K562 (cell line): ENCODE results near the gene MALAT1. TPM values are rescaled to one million over a fixed set of nuclear protein-coding genes. Genes with fewer than 3 reads are reported as not detected.

Experiments
- ATAC-seq: fragments of 200-7000 bp; cut with Tn5 transposase; 3 replicates; pipeline ENCODE4 v1.9.1; 2020; ENCODE audit warnings: moderate library complexity
- BruUV-seq: library from RNA; stranded (reverse); fragments of 400-500 nt; replicated peaks from 2 replicates; lab custom pipeline; 2021; lab: Mats Ljungman, UMichigan
- CTCF ChIA-PET: fragments of 300-600 bp; formaldehyde crosslinking; extraction: SDS; loops from one replicate; lab custom pipeline; 2021; ENCODE audit warnings: low intra/inter-chr PET ratio; lab: Yijun Ruan, JAX
- POLR2A ChIA-PET: fragments of 300-600, 350-650 bp; sonication (Branson Sonifier 250); formaldehyde crosslinking; extraction: SDS; loops from one replicate; lab custom pipeline; 2021; ENCODE audit warnings: antibody characterized with exemption, inconsistent platforms; lab: Yijun Ruan, JAX
- DNase-seq, 4 experiments: peaks; one replicate each; pipeline versions ENCODE4 v3.0.0 to v3.0.0-alpha.2; 2011 to 2018; ENCODE audit warnings: low spot score in 3 of 4, mixed read lengths in 3 of 4; ENCODE audit errors: extremely low read depth in 1 of 4
- FAIRE-seq: peaks from 2 replicates; lab custom pipeline; 2011; peaks lifted over from hg19 to GRCh38; lab: Jason Lieb, UNC
- H2AFZ ChIP-seq: 2 replicates; pipeline ENCODE4 v1.6.0; 2011; ENCODE audit warnings: low read depth, low read length, control low read depth, inconsistent platforms
- H3K27ac ChIP-seq: fragments of 200-600 bp; 3 replicates; pipeline ENCODE4 v1.8.0; 2011; ENCODE audit warnings: low read depth, mild to moderate bottlenecking, control low read depth, inconsistent platforms, low read length, moderate library complexity, mixed read lengths; ENCODE audit errors: extremely low read depth
- H3K27me3 ChIP-seq, 2 experiments: fragments of 300-600 bp in 1 of 2; 2 replicates in 1 of 2; 3 replicates in 1 of 2; pipeline versions ENCODE4 v1.6.0 to v1.8.0; 2011; ENCODE audit warnings: inconsistent platforms in 2 of 2, low read length in 2 of 2, mild to moderate bottlenecking in 1 of 2, mixed read lengths in 1 of 2, moderate library complexity in 1 of 2; ENCODE audit not compliant: control insufficient read depth in 2 of 2, insufficient read depth in 2 of 2
- H3K36me3 ChIP-seq: fragments of 300-600 bp; 3 replicates; pipeline ENCODE4 v1.8.0; 2011; ENCODE audit warnings: mild to moderate bottlenecking, low read length, inconsistent platforms; ENCODE audit not compliant: control insufficient read depth, insufficient read depth
- H3K4me1 ChIP-seq, 2 experiments: fragments of 200-600 bp in 1 of 2; replicated peaks in 1 of 2; 2 replicates in 1 of 2; 3 replicates in 1 of 2; pipeline versions ENCODE4 v1.5.1 to v1.8.0; 2011; ENCODE audit warnings: inconsistent platforms in 2 of 2, low read length in 2 of 2, mild to moderate bottlenecking in 1 of 2, mixed read lengths in 1 of 2, moderate library complexity in 1 of 2; ENCODE audit not compliant: control insufficient read depth in 2 of 2, insufficient read depth in 2 of 2
- H3K4me2 ChIP-seq: 2 replicates; pipeline ENCODE4 v1.6.1; 2011; ENCODE audit warnings: low read length, control low read depth, inconsistent platforms, mixed read lengths; ENCODE audit not compliant: insufficient read depth
- H3K4me3 ChIP-seq: fragments of 200-600 bp; sonication (generic), shearing (Covaris generic); 2 replicates; pipeline ENCODE4 v1.5.1; 2016; ENCODE audit warnings: control low read depth, inconsistent platforms
- H3K79me2 ChIP-seq: fragments of 200-600 bp; 3 replicates; pipeline ENCODE4 v1.8.0; 2011; ENCODE audit warnings: low read length, inconsistent platforms; ENCODE audit not compliant: control insufficient read depth, insufficient read depth
- H3K9ac ChIP-seq, 2 experiments: 2 replicates each; pipeline versions ENCODE4 v1.6.0 to v1.6.1; 2011; ENCODE audit warnings: low read depth in 2 of 2, low read length in 2 of 2, control low read depth in 1 of 2, inconsistent platforms in 1 of 2, mild to moderate bottlenecking in 1 of 2, mixed read lengths in 1 of 2; ENCODE audit not compliant: insufficient read depth in 1 of 2
- H3K9me1 ChIP-seq: one replicate; pipeline ENCODE4 v1.6.0; 2011; ENCODE audit warnings: inconsistent platforms, mild to moderate bottlenecking, low read length, moderate library complexity; ENCODE audit not compliant: control insufficient read depth, insufficient read depth
- H3K9me3 ChIP-seq: replicated peaks from 2 replicates; pipeline ENCODE4 v1.5.1; 2011; ENCODE audit warnings: low read depth, low read length, inconsistent platforms; ENCODE audit not compliant: control insufficient read depth, insufficient read depth
- H4K20me1 ChIP-seq: replicated peaks from 2 replicates; pipeline ENCODE4 v1.6.1; 2011; ENCODE audit warnings: low read length, inconsistent platforms, mixed read lengths; ENCODE audit not compliant: control insufficient read depth, insufficient read depth
- CAMTA2 ChIP-seq: fragments of 250-450 bp; sonication (Bioruptor Pico); conservative IDR thresholded peaks from 2 replicates; pipeline ENCODE4 v1.5.1; 2022
- EHMT2 ChIP-seq: fragments of 450-650 bp; IDR thresholded peaks from 2 replicates; pipeline ENCODE4 v1.6.1; 2018; ENCODE audit warnings: antibody characterized with exemption
- FOXJ2 ChIP-seq: fragments of 200-800 bp; sonication (Bioruptor generic); IDR thresholded peaks from 2 replicates; pipeline ENCODE4 v1.6.1; 2016; ENCODE audit warnings: missing genetic modification characterization, missing compliant biosample characterization
- FOXK2 ChIP-seq, 2 experiments: fragments of 450-650 bp; IDR thresholded peaks in 1 of 2; conservative IDR thresholded peaks in 1 of 2; 2 replicates each; pipeline ENCODE4 v1.6.1; 2016; ENCODE audit warnings: low read depth in 2 of 2, mild to moderate bottlenecking in 1 of 2
- FOXM1 ChIP-seq, 2 experiments: fragments of 450-650 bp in 1 of 2; sonication (generic) in 1 of 2; formaldehyde crosslinking in 1 of 2; IDR thresholded peaks; 2 replicates each; pipeline versions ENCODE4 v1.6.1 to v1.9.0; 2017 to 2022; ENCODE audit warnings: low read depth in 2 of 2, mild to moderate bottlenecking in 2 of 2, missing genetic modification reagents in 1 of 2, moderate library complexity in 1 of 2
- GTF2E2 ChIP-seq: fragments of 200-800 bp; sonication (Bioruptor generic); IDR thresholded peaks from 2 replicates; pipeline ENCODE4 v1.6.1; 2016; ENCODE audit warnings: missing genetic modification characterization, missing compliant biosample characterization
- MITF ChIP-seq: IDR thresholded peaks from 2 replicates; pipeline ENCODE4 v1.6.1; 2014; ENCODE audit warnings: antibody characterized with exemption
- MTA1 ChIP-seq: fragments of 450-650 bp; IDR thresholded peaks from 2 replicates; pipeline ENCODE4 v1.6.1; 2017; ENCODE audit warnings: borderline replicate concordance
- PHB ChIP-seq: fragments of 250-450 bp; sonication (Bioruptor Pico); IDR thresholded peaks from 2 replicates; pipeline ENCODE4 v1.5.0; 2021
- SIRT6 ChIP-seq: IDR thresholded peaks from one replicate; pipeline ENCODE4 v1.6.1; 2012; ENCODE audit warnings: low read depth, mild to moderate bottlenecking, control low read depth, inconsistent platforms, low read length, moderate library complexity
- SMC3 ChIP-seq: conservative IDR thresholded peaks from 2 replicates; pipeline ENCODE4 v1.6.1; 2011; ENCODE audit warnings: low read depth, low read length, improper control_type of control experiment; ENCODE audit not compliant: insufficient read depth
- ZKSCAN1 ChIP-seq: fragments of 150-350 bp; IDR thresholded peaks from 2 replicates; pipeline ENCODE4 v1.6.1; 2016; ENCODE audit warnings: low read depth, low read length
- ZNF184 ChIP-seq: sonication (generic); formaldehyde crosslinking; IDR thresholded peaks from 2 replicates; pipeline ENCODE4 v1.5.0; 2020; ENCODE audit warnings: missing genetic modification reagents
- ZNF518B ChIP-seq: fragments of 250-450 bp; sonication (Bioruptor Pico); IDR thresholded peaks from 2 replicates; pipeline ENCODE4 v1.5.0; 2021; ENCODE audit warnings: mild to moderate bottlenecking, moderate library complexity
- ZNF77 ChIP-seq: fragments of 250-450 bp; sonication (Bioruptor Pico); IDR thresholded peaks from 2 replicates; pipeline ENCODE4 v1.5.0; 2020
- WGBS: fragments of 100-300 bp; shearing (Covaris generic); methylation state at CpG from one replicate; pipeline ENCODE4 v1.1.6; 2016; ENCODE audit warnings: low coverage, mixed read lengths; ENCODE audit not compliant: insufficient coverage; ENCODE audit errors: missing lambda C conversion rate; 5-methylcytosine and 5-hydroxymethylcytosine counted together
- in situ Hi-C: fragments of 300-500 bp; cut with MboI; formaldehyde crosslinking; loops from 4 replicates; pipeline ENCODE4 v1.15.0; 2018; ENCODE audit warnings: inconsistent platforms, mixed read lengths
- intact Hi-C: fragments of 100-400 bp; cut with micrococcal nuclease; formaldehyde crosslinking; loops from 2 replicates; pipeline ENCODE4 v1.14.2; 2022
- polyA plus RNA-seq, 8 experiments: library from polyadenylated mRNA; depleted of rRNA in 4 of 8; stranded (reverse) in 5 of 8; unstranded in 3 of 8; fragments of >200 nt; fragmentation: Nextera tagmentation in 2 of 8; fragmentation: Illumina TruSeq in 1 of 8; extraction: Ambion mirVana in 2 of 8; extraction: Trizol in 1 of 8; gene quantifications; 2 replicates each; pipeline versions ENCODE4 v1.2.1 to v1.2.3, GENCODE V29; 2011 to 2014; ENCODE audit warnings: inconsistent platforms in 1 of 8, missing spikeins in 1 of 8
- total RNA-seq, 7 experiments: library from RNA; depleted of rRNA in 6 of 7; stranded (reverse); fragments of >200 nt in 6 of 7; fragmentation: Illumina TruSeq in 2 of 7; extraction: Trizol in 2 of 7; gene quantifications; 2 replicates each; pipeline versions ENCODE4 v1.2.1 to v1.2.3, GENCODE V29; 2011 to 2021; ENCODE audit warnings: low replicate concordance in 1 of 7

MALAT1 gene
- total and polyA plus RNA-seq, 9 of the 15 experiments (the other 6 are each of a cell fraction or from before 2014, with no cell fraction given) = 363 to 8,715 (median 2,351) TPM

GRCh38 chr11:65487467-65488272 is 11.2 kb upstream of the MALAT1 start:
- H3K4me1 ChIP-seq = peaks cover 69 to 75% of the 10 kb centered on the region in 2 experiments
- in situ Hi-C loops (no loop called here), intact Hi-C loops (no loop called here)
- peaks cover 19% of the 10 kb centered on the region for H3K79me2 ChIP-seq
- CTCF ChIA-PET = no interaction called here
- BruUV-seq = no TSS peak
- H3K4me3 ChIP-seq = no peak overlapping the region
- H4K20me1 ChIP-seq = no peaks in the 10 kb centered on the region
- H3K36me3 ChIP-seq = no peaks in the 10 kb centered on the region
- DNase-seq (peak; percentile 72 to 93 (median 81)), ATAC-seq (peak; percentile 81), FAIRE-seq (peak; percentile 94)
- H3K9me3 ChIP-seq = no peaks in the 10 kb centered on the region
- H3K27me3 ChIP-seq = no peaks in the 10 kb centered on the region
- WGBS = 28% methylated on average over 17 of the region's 17 CpGs
- H3K4me2 ChIP-seq = peak overlapping the region; percentile 38
- H3K9me1 ChIP-seq = peaks cover 6% of the 10 kb centered on the region
- H2AFZ ChIP-seq = peak overlapping the region; percentile 63
- peak overlapping the region; percentile 19 to 82; a peak in 3 of 4 replicates for H3K9ac ChIP-seq
- POLR2A ChIA-PET = interaction anchor here (0.7 to 27.6 kb wide), 5 partner anchors 15 to 318 kb away, joined by 3 to 2118 read pairs (median 704); partner anchors contain the start of genes MALAT1 and NEAT1
- H3K27ac ChIP-seq = peak overlapping the region; percentile 40; the same call in 1 of the 3 replicates
- TF ChIP-seq FOXK2 (conservative IDR thresholded peaks at IDR 0.05 in 1 of 2, IDR thresholded peaks at IDR 0.05 in 1 of 2; ENCODE audit: low read depth in 2 of 2) (peak; percentile 70 to 86), EHMT2 (no peak), ZNF518B (CRISPR knock-in tag) (no peak), FOXJ2 (tag) (peak; percentile 98), SMC3 (no peak), ZNF77 (CRISPR knock-in tag) (no peak), PHB (CRISPR knock-in tag) (no peak), SIRT6 (no peak), FOXM1 (IDR thresholded peaks at IDR 0.05; ENCODE audit: low read depth) (no peak), FOXM1 (CRISPR knock-in tag; IDR thresholded peaks at IDR 0.05; ENCODE audit: low read depth) (no peak), CAMTA2 (CRISPR knock-in tag) (no peak), MTA1 (no peak), ZKSCAN1 (no peak), GTF2E2 (tag) (no peak), MITF (no peak), ZNF184 (no peak)
